NCI-H1436 treated with DMSO at 0.1 percent for 48 hours (cell line): ENCODE measurements around the gene PXDN.
"Not testable (repeated sequence)": the region's sequence is repeated elsewhere in the genome, so short reads cannot be mapped to it uniquely, and the experiment has no call there.

Experiments used
- DNase-seq: peaks from one replicate; lab custom pipeline; 2025; lab: John Stamatoyannopoulos, UW

The PXDN gene

DNA sequence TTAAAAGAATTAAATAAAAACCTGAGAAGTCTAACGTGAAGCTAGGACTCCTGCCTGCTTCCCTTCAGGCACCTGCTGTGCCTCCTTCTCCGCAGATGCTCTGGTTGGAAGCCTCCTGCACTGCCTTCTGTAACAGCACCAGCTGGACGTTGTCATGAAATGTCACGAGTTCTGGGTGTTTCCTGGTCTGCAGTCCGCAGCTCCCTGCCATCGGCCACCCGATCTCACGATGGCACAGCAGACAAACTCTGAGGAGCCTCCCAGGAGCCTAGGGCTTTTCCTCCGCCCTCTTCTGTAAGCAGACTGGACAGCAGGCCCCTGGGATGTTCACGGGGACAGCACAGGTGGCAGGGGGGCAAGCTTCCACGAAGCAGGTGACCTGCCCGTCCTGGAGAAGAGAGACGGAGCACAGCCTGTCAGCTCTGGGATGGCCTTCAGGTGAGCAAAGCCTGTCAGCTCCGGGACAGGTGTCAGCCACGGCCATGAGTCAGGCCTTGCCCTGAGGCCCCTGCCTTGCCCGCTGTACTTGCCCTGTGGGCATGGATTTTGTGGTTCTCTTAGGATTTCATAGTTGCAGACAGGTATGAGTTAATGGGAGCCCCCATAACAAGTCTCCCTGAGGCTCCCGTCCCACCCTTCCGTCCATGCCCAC, 110.3 kb downstream of the PXDN start:
- no peak for DNase-seq

DNA sequence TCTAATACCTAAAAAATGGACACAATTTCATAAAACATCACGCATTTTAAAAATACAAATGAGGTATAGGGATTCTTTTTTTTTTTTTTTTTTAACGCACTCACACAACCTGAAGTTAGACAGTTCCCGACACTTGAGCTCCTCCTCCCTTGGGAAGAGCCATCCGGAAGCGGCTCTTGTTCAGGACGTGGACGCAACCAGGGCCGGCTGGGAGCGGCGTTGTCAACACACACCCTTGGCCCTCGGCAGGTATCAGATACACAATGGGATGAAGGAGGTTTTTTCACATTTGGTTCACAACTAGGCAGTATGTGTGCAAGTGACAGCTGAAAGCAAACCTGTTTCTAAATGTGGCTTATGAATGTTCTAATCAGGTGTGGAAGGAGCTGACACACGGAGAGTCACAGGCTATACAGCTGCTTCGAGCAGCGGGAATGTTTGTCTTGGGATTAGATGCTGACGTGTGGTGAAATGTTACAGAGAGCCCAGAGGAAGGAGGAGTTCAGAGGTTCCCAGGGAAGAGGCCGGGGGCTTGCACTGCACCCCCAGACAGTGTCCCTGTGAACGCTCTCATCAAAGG, 111.1 kb downstream of the PXDN start:
- no peak for DNase-seq

DNA sequence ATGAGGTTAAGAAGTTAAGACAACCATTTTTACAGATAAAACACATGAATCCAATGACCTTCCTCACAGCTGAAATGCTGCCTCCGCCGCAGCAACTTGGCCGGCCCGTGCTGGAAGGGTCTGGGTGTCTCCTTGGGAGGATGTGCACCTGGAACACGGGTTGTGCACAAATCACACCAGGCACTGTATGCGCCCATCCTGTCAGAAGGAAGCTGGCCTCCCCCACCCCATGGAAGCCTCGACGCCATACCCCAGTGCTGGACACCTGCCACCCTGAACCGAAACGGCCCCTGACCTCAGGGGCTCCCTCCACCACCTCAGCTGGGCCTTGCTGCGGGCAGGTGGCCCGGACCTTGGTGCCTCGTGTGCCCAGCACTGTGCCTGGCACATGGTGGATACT, 111.8 kb downstream of the PXDN start:
- no peak for DNase-seq

DNA sequence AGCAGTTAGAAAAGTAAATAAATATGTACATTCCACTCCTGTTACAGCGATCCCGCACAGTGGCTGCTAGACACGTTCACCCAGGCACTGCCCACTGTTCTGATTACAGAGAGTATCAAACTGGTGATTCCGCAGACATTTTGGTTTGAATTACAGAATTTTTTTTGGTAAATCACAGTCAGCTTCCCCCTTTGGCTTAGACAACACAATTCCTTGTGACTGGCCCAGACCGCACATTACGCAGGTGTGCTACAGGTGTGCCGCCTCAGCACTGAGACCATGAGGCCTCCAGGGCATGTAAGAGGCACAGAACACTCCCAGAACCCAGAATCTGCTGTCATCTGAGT, 112.3 kb downstream of the PXDN start:
- no peak for DNase-seq

DNA sequence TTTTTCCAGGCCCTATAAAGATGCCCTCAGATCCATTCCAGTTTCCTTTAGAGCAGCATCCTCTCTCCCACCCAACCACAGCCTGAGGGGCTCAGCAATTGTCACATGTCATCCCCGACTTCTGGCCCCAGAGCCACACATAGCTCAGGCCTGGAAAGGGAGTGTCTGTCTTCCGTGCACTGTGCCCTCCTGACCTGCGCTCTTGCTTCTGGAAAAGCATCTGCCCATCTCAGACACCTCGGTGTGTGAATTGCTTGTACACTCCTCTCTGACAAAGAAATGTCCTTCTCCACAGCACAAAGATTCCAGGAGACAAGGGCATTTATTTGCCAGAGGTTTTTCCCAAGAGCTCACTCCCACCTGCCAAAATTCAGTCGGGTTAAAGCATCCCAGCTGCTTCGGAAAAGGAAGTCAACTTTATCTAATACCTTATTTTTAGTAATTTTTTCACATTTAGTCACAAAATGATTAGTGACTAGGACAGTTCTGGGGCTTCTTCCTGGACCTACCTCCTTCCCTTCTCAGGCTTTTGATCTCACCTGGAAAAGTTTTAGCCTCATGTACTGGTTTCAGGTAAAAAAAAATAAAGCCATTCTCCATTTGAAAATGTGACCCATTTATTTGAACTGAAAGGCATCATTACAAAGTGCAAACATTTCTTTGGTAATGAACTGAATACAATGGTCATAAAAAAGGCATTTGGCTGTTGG, 112.9 kb downstream of the PXDN start:
- DNase-seq: no peak

DNA sequence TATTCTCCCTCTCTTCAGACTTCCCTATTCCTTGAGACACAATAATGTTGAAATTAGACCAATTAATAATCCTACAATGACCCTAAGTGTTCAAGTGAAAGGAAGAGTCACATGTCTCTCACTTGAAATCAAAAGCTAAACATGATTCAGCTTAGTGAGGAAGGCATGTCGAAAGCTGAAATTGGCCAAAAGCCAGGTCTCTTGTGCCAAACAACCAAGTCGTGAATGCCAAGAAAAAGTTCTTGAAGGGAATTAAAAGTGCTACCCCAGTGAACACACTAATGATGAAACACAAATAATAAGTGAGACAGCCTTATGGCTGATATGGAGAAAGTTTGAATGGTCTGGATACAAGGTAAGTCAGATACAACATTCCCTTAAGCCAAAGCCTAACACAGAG, 115.4 kb downstream of the PXDN start:
- DNase-seq: no peak

DNA sequence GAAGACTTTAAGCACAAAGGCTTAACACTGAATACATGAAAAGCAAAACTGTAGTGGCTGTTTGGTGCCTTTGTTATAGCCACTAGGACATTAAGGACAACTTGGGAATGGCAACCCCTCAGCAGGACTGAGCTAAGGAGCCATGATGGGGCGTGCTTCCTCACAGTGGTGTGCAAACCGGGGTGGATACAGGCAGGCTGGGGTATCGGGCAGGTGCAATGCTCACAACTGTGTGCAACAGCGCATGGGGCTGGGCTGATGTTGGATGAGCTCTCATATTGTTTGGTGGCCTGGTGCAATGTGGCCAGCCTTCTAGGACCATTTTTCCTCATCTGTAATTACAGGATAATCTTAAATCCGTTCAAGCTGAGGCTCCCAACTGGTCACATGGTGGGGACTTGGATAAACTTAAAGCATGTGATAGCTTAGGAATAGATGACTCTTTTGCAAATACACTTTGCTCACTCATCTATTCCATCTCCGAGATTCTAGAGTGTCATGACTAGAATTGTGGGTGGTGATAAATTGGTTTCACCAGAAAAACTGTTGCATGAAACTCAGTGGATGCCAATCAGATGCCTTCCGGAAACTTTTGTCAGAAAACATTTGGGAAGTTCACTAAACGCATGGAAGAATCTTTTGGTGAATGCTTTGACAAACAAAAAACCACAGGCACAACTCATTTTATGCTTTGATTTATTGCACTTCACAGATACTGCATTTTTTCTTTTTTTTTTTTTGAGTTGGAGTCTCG, 116.5 kb downstream of the PXDN start:
- DNase-seq: no peak

DNA sequence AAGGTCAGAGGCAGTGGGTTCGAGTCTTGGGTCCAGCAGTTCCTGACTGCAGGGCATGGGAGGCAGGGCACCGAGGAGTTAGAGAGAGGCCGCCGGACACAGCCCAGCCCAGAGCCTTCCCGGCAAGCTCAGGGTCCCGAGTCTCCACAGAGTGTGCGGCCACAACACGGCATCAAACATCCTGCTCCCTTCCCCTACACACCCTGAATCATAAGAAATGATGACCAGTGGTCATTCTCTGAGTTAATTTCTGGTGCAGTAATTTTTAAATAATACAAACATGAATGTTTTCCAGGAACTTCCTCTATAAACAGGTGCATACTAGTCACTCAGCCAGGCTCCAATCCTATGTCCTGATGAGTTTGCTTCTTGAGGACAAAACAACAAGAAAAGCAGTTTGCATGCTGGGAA, 118.0 kb downstream of the PXDN start:
- DNase-seq: no peak

DNA sequence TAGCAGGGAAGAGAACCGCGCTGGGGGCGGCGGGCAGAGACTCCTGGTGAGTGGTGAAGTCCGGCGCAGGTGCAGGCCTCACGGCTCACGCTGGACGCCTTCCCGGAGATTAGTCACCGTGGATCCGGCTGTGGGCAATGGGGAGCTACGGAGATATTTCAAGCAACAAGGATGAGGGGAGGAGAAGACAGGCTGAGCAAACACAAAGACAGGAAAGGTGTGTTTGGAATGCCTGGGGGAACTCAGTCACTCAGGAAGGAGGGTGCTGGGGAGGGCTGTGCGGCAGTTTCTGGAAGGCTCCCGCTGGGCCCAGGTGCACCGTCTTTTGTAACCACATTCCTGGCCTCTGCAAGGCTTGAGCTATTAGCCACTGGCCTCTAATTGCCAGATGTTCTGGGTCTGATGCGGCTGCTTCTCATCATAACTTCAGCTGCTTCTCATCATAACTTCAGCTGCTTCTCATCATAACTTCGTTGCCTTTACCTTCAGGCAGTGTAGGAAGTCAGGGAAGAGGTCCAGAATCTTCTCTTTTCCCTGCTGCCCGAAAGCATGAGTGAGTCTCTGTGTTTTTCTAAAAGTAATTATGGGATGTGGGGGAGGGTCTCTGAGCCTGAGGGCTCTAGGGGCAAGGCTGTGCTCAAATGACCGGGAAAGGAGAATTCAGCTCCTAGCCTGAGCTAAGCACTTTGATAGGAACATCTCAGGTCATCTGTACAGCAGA, 118.9 kb downstream of the PXDN start:
- DNase-seq: no peak

DNA sequence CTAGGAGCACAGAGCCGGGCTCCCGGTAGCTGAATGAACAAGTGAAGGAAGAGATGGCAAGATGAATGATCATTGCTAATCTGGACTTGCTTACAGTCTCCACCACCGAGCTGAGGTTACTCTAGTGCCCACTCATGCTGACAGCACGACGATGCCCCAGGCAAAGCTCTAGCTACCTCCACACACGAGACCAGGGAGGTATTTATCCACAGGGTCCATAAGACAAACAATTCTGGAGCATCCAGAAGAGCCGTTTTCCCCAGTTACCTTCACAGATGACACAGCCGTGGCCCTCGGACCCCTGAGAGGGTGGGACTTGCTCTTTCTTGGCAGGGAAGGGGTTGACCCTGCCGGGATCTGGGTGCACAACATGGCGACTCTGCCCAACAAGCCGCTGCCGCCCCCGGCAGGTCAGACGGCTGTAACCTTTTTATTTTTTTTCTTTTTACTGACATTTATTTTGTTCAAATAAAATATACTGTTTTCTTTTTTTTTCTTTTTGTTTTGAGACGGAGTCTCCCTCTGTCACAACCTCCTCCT, 120.3 kb downstream of the PXDN start:
- DNase-seq: no peak

DNA sequence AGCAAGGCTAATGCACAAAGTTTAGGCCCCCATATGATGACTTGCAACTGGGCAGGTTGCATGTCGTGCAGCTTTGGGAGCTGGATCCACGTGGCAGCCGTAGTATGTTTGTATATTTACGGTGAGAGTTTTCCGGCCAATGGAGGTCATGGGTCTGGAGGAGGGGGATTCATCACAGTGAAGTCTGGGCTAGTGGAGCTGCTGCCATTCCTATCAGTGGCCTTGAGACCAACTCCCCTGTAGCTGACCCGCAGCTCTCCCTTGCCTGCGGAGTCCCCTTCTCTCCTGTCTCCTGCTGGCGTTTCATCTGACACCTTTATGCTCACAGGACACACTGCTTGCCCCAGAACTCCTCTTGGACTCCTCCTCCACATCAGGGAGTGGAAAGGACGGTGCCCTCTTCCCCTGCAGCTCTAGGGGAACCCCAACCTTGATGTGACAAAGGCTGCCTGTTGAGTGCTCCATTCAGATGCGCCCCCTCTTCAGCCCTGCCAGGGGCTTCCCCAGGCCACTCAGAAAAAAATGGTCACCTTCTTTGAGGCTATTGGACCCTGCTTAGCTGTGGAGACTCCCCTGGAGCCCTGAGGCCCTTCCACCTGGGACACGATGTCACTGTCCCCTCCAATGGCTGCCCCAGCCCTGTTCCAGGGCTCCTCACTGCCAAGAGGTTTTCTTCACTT, 121.7 kb downstream of the PXDN start:
- no peak for DNase-seq

DNA sequence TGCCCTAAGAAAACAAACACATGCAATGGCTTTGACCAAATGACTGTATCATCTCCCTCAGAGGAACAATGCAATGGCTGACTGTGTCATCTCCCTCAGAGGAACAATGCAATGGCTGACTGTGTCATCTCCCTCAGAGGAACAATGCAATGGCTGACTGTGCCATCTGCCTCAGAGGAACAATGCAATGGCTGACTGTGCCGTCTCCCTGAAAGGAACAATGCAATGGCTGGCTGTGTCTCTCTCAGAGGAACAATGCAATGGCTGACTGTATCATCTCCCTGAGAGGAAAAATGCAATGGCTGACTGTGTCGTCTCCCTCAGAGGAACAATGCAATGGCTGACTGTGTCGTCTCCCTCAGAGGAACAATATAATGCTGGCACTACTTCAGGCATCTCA, 122.3 kb downstream of the PXDN start:
- not testable (repeated sequence) for DNase-seq

DNA sequence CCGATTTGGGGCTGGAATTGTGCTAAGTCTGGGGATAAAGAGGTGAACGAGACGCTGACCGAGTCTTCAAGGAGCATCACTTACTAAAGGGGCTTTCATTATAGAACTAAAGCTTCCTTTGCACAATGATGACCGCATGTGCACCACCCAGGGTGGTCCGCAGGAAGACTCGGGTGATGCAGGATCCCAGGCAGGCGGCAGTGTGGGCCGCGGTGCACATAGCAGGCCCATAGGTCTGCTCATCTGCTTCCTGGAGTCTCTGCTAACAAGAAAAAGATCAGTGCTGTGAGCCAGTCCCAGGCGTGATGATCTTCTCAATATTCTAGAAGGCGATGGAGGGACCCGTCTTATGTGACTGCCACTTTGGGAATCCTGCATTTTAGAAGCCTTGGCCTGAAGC, 122.8 kb downstream of the PXDN start:
- DNase-seq: no peak

DNA sequence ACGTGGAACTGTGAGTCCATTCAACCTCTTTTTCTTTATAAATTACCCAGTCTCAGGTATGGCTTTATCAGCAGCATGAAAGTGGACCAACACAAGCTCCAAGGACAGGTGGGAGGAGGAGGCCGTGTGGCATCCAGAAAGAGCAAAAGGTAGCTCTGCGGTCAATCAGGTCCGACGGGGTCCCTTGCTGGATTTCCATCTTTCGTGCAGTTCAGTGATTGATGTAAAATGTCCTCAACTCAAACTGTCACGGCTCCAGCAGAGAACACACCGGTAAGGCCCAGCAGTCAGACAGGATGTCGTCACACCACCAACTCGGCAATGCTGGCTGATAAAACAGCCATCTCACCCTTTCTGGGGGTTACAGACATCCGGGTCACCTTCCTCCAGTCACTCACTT, 123.3 kb downstream of the PXDN start:
- no peak for DNase-seq

DNA sequence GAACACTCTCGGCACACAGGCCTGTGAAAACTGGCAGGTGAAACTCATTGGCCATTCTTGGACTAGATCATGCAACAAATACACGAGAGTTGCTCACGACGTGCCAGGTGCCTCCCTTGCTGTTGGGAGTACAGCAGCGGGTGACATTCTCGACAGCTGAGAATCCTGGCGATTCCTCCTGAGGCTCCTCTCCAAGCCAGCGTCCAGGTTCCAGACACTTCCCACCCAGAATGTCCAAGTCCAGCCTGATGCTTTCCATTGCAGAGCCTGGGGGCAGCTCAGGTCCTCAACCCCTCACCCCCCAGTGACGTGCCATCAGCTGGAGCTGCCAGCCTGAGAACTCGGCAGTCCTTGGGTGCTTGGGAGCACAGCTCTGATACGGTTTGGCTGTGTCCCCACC, 124.2 kb downstream of the PXDN start:
- no peak for DNase-seq

DNA sequence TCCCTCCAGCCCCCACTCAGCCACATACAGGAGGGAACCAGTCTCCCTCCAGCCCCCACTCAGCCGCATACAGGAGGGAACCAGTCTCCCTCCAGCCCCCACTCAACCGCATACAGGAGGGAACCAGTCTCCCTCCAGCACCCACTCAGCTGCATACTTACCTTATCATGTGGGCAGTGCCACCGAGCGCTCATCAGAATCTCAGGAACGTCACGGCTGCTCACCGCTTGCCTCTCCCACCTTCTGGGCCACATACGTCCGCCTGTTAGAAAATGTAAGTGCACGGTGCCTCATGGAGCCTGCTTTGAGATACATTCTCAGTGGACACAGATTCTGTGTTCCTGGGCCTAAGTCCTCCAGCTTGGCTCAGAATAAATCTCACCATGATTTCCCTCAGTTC, 124.8 kb downstream of the PXDN start:
- DNase-seq: no peak

DNA sequence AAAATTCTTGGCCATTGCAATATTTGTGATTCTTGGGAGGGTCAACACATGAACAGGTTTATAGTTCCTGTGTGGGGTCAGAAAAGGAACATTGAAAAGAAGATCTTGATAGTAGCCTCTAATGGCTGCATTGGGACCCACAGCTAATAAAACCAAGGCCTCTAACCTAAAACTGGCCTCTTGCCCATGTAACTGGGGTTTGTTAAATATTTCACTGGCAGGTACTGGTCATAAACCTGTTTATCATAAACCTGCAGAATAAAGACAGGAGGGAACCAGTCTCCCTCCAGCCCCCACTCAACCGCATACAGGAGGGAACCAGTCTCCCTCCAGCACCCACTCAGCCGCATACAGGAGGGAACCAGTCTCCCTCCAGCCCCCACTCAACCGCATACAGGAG, 125.3 kb downstream of the PXDN start:
- no peak for DNase-seq

DNA sequence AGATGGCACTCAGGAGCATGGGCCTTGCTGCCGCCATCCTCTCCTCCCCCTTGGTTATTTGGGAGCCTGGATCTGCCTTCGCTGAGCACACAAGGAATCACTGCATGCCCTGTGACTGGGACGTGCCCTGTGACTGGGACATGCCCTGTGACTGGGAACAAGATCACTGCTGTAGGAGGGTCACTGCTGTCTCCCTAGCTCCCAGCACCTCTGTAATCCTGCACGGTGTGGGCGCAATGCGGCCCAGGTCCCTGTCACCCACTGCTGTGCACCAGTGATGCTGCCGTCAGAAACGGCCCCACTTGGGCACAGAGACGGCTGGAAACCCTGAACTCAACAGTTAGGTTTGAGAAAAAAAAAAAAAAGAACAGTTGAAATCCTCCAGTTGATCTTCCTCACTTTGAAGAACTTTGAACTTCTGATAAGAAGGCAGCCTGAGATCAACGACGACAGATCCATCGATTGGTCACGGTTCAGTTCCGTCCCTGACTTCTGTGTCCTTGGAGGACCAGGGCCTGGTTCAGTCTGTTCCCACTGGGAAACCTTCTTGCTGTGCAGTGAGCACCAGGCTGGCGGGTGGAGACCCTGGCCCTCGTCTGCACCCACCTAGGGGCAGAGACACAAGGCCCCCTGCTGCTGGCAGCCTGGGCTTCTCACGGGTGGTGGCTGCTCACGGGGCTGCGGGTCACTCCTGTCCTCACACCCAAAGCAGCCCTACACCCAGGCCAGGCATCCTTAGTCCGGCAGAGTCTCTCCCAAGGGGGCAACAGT, 125.9 kb downstream of the PXDN start:
- no peak for DNase-seq

DNA sequence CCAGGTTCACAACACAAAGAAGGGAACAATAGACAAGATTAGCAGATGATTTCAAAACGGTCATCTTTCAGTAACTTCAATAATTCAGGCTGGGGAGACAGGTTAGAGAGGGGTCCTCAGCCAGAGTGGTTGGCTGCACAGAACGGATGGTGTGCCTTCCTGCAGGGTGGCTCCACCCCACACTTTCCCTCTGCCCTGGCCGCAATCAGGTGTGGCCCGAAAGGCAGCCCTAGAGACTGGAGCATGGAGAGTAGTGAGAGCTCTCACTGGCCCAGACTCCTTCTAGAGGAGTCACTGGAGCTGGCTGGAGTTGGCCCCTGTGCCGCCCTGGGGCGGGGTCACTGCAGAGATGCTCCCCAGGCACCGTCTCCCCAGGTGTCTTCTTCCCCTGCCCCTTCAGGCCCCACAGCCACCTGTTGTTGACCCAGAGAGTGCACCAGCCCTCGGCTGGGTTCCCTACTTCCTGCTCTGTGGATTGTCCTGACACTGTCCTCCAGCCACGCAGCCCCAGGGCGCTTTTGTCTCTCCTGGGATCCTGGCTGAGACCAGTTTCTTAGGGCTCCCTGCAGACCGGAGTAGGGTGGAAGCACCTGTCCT, 126.8 kb downstream of the PXDN start:
- no peak for DNase-seq

DNA sequence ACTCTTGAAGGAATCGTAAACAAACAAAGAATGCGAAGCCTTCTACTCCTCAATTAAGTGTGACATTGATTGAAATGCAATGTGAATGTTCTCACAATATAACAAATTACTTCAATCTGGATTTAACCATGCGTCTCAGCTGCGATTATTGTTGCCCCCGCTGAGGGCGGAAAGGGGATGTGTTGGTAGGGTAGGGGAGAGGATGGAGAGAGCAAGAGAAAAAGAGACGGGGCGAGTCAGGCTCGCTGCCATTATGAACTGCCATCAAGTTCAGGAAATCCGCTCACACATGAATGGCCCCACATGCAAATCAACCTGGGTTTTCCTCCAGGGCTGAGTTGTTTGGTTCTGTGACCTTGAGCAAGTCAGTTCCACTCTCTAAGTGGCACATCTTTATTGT, 129.8 kb downstream of the PXDN start:
- DNase-seq: no peak
